Natural killer cell (primary cell): ENCODE measurements around the gene CFAP298. TPM values are rescaled to one million over a fixed set of nuclear protein-coding genes. Genes with fewer than 3 reads are reported as not detected.

Experiments
- ATAC-seq, 3 donors: fragments of 150-1000 bp in 2 of 3; fragments of 200-7000 bp in 1 of 3; cut with Tn5 transposase; 1 replicate in 1 of 3; 2 replicates in 2 of 3; pipeline ENCODE4 v1.10.0; 2021; ENCODE audit warnings: mild to moderate bottlenecking in 2 of 3, moderate library complexity in 2 of 3
- DNase-seq, 2 donors: peaks; one replicate each; pipeline versions ENCODE4 v3.0.0 to v3.0.0-alpha.2; 2013 to 2021; ENCODE audit warnings: mixed read lengths in 1 of 2
- H3K27ac ChIP-seq: one replicate; pipeline ENCODE4 v1.5.1; 2013; ENCODE audit warnings: mild to moderate bottlenecking, low read length
- H3K27me3 ChIP-seq: one replicate; pipeline ENCODE4 v1.6.1; 2013; ENCODE audit warnings: low read length; ENCODE audit not compliant: control insufficient read depth, insufficient read depth
- H3K36me3 ChIP-seq: one replicate; pipeline ENCODE4 v1.6.1; 2013; ENCODE audit warnings: low read length; ENCODE audit not compliant: control insufficient read depth, insufficient read depth
- H3K4me1 ChIP-seq: one replicate; pipeline ENCODE4 v1.6.1; 2013; ENCODE audit warnings: low read length; ENCODE audit not compliant: control insufficient read depth, insufficient read depth
- H3K4me3 ChIP-seq: one replicate; pipeline ENCODE4 v1.5.1; 2013; ENCODE audit warnings: low read length
- H3K9me3 ChIP-seq: one replicate; pipeline ENCODE4 v1.6.1; 2013; ENCODE audit warnings: low read length; ENCODE audit not compliant: control insufficient read depth, insufficient read depth
- H3K27ac Mint-ChIP-seq, 2 donors: one replicate each; pipeline ENCODE4 v1.8.0; 2022; ENCODE audit warnings: mild to moderate bottlenecking in 2 of 2, mixed read lengths in 2 of 2, moderate library complexity in 1 of 2
- H3K27me3 Mint-ChIP-seq, 2 donors: one replicate each; pipeline ENCODE4 v1.8.0; 2022; ENCODE audit warnings: low read depth in 2 of 2, mixed read lengths in 2 of 2
- H3K36me3 Mint-ChIP-seq: one replicate; pipeline ENCODE4 v1.8.0; 2022; ENCODE audit warnings: mixed read lengths
- H3K4me1 Mint-ChIP-seq, 2 donors: one replicate each; pipeline ENCODE4 v1.8.0; 2022; ENCODE audit warnings: mixed read lengths in 2 of 2
- H3K4me3 Mint-ChIP-seq: one replicate; pipeline ENCODE4 v1.8.0; 2022; ENCODE audit warnings: mild to moderate bottlenecking, moderate library complexity, mixed read lengths
- H3K9me3 Mint-ChIP-seq, 2 donors: one replicate each; pipeline ENCODE4 v1.8.0; 2022; ENCODE audit warnings: mixed read lengths in 2 of 2
- WGBS: methylation state at CpG from one replicate; pipeline ENCODE4 v1.1.7; 2013; ENCODE audit warnings: missing lambda C conversion rate; ENCODE audit not compliant: insufficient coverage; 5-methylcytosine and 5-hydroxymethylcytosine counted together
- intact Hi-C: fragments of 100-400 bp; cut with micrococcal nuclease; formaldehyde crosslinking; loops from one replicate; pipeline ENCODE4 v1.14.2; 2022
- total RNA-seq, 4 donors: library from RNA; stranded (reverse); fragments of 120-200 nt in 1 of 4; gene quantifications; one replicate each; pipeline versions ENCODE4 v1.2.3 to v1.2.4, GENCODE V29; 2013 to 2022
- TF ChIP-seq, protein P1 (sequence below): fragments of 200-600 bp; IDR thresholded peaks from one replicate; pipeline ENCODE4 v1.8.0; 2022; ENCODE audit warnings: antibody characterized with exemption

The CFAP298 gene
- total RNA-seq, 3 donors from 2014 or later (not counting 1 experiment from before 2014, with no cell fraction given): 16.1 to 23.7 (median 16.8) TPM

DNA sequence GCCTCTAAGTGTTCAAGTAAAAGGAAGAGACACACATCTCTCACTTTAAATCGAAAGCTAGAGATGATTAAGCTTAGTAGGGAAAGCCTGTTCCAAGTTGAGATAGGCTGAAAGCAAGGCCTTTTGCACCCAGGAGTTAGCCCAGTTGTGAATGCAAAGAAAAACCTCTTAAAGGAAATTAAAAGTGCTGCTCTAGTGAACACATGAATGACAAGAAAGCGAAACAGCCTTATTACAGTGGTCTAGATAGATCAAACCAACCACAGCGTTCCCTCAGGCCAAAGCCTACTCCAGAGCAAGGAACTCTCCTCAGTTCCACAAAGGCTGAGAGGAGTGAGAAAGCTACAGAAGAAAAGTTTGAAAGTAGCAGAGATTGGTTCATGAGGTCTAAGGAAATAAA is 41.7 kb downstream of the CFAP298 start:
- peak overlapping the region; percentile 9 for H3K4me3 Mint-ChIP-seq
- H3K4me1 Mint-ChIP-seq: peaks cover 22 to 23% of the 10 kb centered on the region in 2 donors
- TF ChIP-seq, protein P1, sequence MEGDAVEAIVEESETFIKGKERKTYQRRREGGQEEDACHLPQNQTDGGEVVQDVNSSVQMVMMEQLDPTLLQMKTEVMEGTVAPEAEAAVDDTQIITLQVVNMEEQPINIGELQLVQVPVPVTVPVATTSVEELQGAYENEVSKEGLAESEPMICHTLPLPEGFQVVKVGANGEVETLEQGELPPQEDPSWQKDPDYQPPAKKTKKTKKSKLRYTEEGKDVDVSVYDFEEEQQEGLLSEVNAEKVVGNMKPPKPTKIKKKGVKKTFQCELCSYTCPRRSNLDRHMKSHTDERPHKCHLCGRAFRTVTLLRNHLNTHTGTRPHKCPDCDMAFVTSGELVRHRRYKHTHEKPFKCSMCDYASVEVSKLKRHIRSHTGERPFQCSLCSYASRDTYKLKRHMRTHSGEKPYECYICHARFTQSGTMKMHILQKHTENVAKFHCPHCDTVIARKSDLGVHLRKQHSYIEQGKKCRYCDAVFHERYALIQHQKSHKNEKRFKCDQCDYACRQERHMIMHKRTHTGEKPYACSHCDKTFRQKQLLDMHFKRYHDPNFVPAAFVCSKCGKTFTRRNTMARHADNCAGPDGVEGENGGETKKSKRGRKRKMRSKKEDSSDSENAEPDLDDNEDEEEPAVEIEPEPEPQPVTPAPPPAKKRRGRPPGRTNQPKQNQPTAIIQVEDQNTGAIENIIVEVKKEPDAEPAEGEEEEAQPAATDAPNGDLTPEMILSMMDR: no peak
- DNase-seq (peak in 1 of 2 donors; percentile 8), ATAC-seq (no peak)
- no CpG with 5 or more reads among the region's 3 CpGs for WGBS
- intact Hi-C loops: no loop called here
- Histone ChIP-seq H3K4me3 (no peak overlapping the region), H3K27me3 (no peaks in the 10 kb centered on the region), H3K9me3 (no peaks in the 10 kb centered on the region), H3K4me1 (peaks cover 17% of the 10 kb centered on the region), H3K36me3 (peaks cover 12% of the 10 kb centered on the region), H3K27ac (no peak overlapping the region)
- H3K27ac Mint-ChIP-seq: peak overlapping the region; percentile 70 to 89
- H3K36me3 Mint-ChIP-seq: peaks cover 16% of the 10 kb centered on the region
- no peaks in the 10 kb centered on the region for H3K9me3 Mint-ChIP-seq
- H3K27me3 Mint-ChIP-seq: no peaks in the 10 kb centered on the region

- intact Hi-C loops: loop anchor here (1.0 kb wide), 2 partner anchors 43 to 166 kb away; partner anchors contain the start of gene CFAP298
- Mint-ChIP-seq H3K4me1 (peaks cover 22 to 23% of the 10 kb centered on the region in 2 donors), H3K36me3 (peaks cover 25% of the 10 kb centered on the region), H3K27ac (peak overlapping the region; percentile 70 to 89), H3K4me3 (peak overlapping the region; percentile 94), H3K27me3 (no peaks in the 10 kb centered on the region), H3K9me3 (peaks cover 0 to 7% of the 10 kb centered on the region in 2 donors)
- Histone ChIP-seq H3K9me3 (no peaks in the 10 kb centered on the region), H3K36me3 (peaks cover 12% of the 10 kb centered on the region), H3K4me1 (peaks cover 17% of the 10 kb centered on the region), H3K27ac (peak overlapping the region; percentile 36), H3K4me3 (peak overlapping the region; percentile 52), H3K27me3 (no peaks in the 10 kb centered on the region)
- TF ChIP-seq, protein P1: peak; percentile 87
- WGBS: 3% methylated on average over 61 of the region's 61 CpGs
- peak; percentile 89 to 93 (median 92) for ATAC-seq
- peak; percentile 73 to 94 for DNase-seq
These were observed 42.6 kb downstream of the CFAP298 start for GRCh38 chr21:32569261-32570230.

DNA sequence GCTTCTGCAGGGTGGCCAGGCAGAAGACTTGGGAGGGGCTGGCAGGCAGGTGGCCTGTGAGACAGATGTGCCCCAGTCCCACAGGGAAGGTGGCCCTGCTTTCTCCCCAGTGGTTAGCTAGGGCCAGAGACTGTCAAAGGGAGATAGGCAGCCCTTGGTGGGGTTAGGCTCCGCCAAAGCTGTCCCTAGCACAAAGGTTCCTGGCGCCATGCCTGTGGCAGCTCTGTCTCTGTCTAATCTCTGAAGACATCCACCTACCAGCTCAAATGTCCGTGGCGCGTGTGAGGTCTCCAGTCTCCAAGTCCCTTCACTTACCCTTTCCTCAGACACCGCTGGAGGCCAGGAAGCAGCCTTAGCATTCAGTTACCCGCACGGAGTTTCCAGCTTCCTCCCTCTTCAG is 44.6 kb downstream of the CFAP298 start:
- peaks cover 30% of the 10 kb centered on the region for H3K36me3 Mint-ChIP-seq
- no peaks in the 10 kb centered on the region for H3K27me3 Mint-ChIP-seq
- Histone ChIP-seq H3K27ac (no peak overlapping the region), H3K36me3 (peaks cover 12% of the 10 kb centered on the region), H3K4me3 (no peak overlapping the region), H3K4me1 (peaks cover 17% of the 10 kb centered on the region), H3K27me3 (no peaks in the 10 kb centered on the region), H3K9me3 (no peaks in the 10 kb centered on the region)
- H3K4me1 Mint-ChIP-seq: peaks cover 22 to 23% of the 10 kb centered on the region in 2 donors
- no peak for DNase-seq
- H3K4me3 Mint-ChIP-seq: no peak overlapping the region
- H3K9me3 Mint-ChIP-seq: peaks cover 0 to 9% of the 10 kb centered on the region in 2 donors
- intact Hi-C loops: no loop called here
- WGBS: 95% methylated on average over 8 of the region's 8 CpGs
- ATAC-seq: no peak
- H3K27ac Mint-ChIP-seq: no peak overlapping the region
- TF ChIP-seq, protein P1: no peak
